Spleen (tissue), 11 donors: ENCODE measurements around the gene STRBP. TPM values are rescaled to one million over a fixed set of nuclear protein-coding genes. Genes with fewer than 3 reads are reported as not detected.

Source experiments
- DNase-seq: peaks from one replicate; pipeline ENCODE4 v3.0.0-alpha.2; 2020
- H3K27ac ChIP-seq, 8 donors: fragments of 200-600 bp; sonication (generic) in 7 of 8; 1 replicate in 4 of 8; 2 replicates in 4 of 8; pipeline versions ENCODE4 v1.5.0 to v1.8.0; 2016 to 2021; ENCODE audit warnings: inconsistent platforms in 4 of 8, mild to moderate bottlenecking in 4 of 8, moderate library complexity in 1 of 8
- H3K27me3 ChIP-seq, 7 donors: fragments of 200-600 bp; sonication (generic) in 6 of 7; replicated peaks in 1 of 7; 1 replicate in 4 of 7; 2 replicates in 3 of 7; pipeline versions ENCODE4 v1.5.0 to v1.8.0; 2016 to 2021; ENCODE audit warnings: inconsistent platforms in 3 of 7, mild to moderate bottlenecking in 1 of 7
- H3K36me3 ChIP-seq, 6 donors: fragments of 200-600 bp; sonication (generic) in 5 of 6; 1 replicate in 4 of 6; 2 replicates in 2 of 6; pipeline versions ENCODE4 v1.5.0 to v1.8.0; 2016 to 2021; ENCODE audit warnings: inconsistent platforms in 2 of 6
- H3K4me1 ChIP-seq, 6 donors: fragments of 200-600 bp; sonication (generic) in 5 of 6; 1 replicate in 3 of 6; 2 replicates in 3 of 6; pipeline versions ENCODE4 v1.5.0 to v1.8.0; 2016 to 2021; ENCODE audit warnings: inconsistent platforms in 3 of 6
- H3K4me3 ChIP-seq, 8 donors: fragments of 200-600 bp; sonication (generic) in 7 of 8; 1 replicate in 4 of 8; 2 replicates in 4 of 8; pipeline versions ENCODE4 v1.5.0 to v1.8.0; 2016 to 2021; ENCODE audit warnings: inconsistent platforms in 4 of 8, mild to moderate bottlenecking in 4 of 8, moderate library complexity in 2 of 8
- H3K9me3 ChIP-seq, 8 donors: fragments of 200-600 bp; sonication (generic) in 7 of 8; 1 replicate in 4 of 8; 2 replicates in 4 of 8; pipeline versions ENCODE4 v1.5.0 to v1.8.0; 2016 to 2021; ENCODE audit warnings: inconsistent platforms in 4 of 8
- CTCF ChIP-seq, 11 experiments: fragments of 200-600 bp in 7 of 11; fragments of 450-650 bp in 4 of 11; sonication (generic) in 4 of 11; IDR thresholded peaks in 8 of 11; conservative IDR thresholded peaks in 3 of 11; 1 replicate in 7 of 11; 2 replicates in 4 of 11; pipeline versions ENCODE4 v1.4.0 to v1.8.0; 2016 to 2021; ENCODE audit warnings: antibody characterized with exemption in 11 of 11, inconsistent platforms in 4 of 11, mild to moderate bottlenecking in 1 of 11
- POLR2A ChIP-seq, 3 donors: fragments of 450-650 bp; IDR thresholded peaks; one replicate each; pipeline ENCODE4 v1.5.1; 2017; ENCODE audit warnings: antibody characterized with exemption in 3 of 3, mild to moderate bottlenecking in 1 of 3
- POLR2AphosphoS5 ChIP-seq, 3 donors: sonication (generic); formaldehyde crosslinking; IDR thresholded peaks; one replicate each; pipeline ENCODE4 v1.5.1; 2017; ENCODE audit warnings: antibody characterized with exemption in 3 of 3
- WGBS, 5 donors: extraction: QIAGEN DNeasy Blood & Tissue Kit in 3 of 5; methylation state at CpG; one replicate each; pipeline versions ENCODE4 v1.1.5 to v1.1.7; 2013 to 2018; 5-methylcytosine and 5-hydroxymethylcytosine counted together
- intact Hi-C: fragments of 100-400 bp; cut with DNase I; formaldehyde crosslinking; loops from one replicate; pipeline ENCODE4 v1.15.0; 2023; ENCODE audit warnings: low total_unique reads
- polyA plus RNA-seq, 3 donors: library from polyadenylated mRNA; stranded (reverse); fragments of 200-250 nt; gene quantifications; one replicate each; pipeline ENCODE4 v1.2.1, GENCODE V29; 2013
- total RNA-seq, 7 donors: library from RNA; depleted of rRNA in 3 of 7; stranded (reverse); fragments of >200 nt in 3 of 7; fragmentation: NEBNext Ultra II Directional in 4 of 7; extraction: Animal tissue kit (Norgen Biotek cat#: 25700) in 4 of 7; gene quantifications; one replicate each; pipeline versions ENCODE4 v1.1.0 to v1.2.1, GENCODE V29; 2016 to 2021
- donor health status: healthy with polysubstance abuse.
- donor health status: DM: no; HTN: no; CAD: no; lungs with moderate emphysema.
- donor health status: DM: no; HTN: no; CAD: no.
- donor health status: Bipolar disorder and iron deficiency.
- donor health status: healthy.
- donor health status: DM: no; HTN: no; CAD: no.
- donor health status: DM: yes; HTN: yes; CAD: no.

The STRBP gene
- total and polyA plus RNA-seq, 10 donors = 23.8 to 57.1 (median 36.7) TPM

GRCh38 chr9:123300554-123300953, 32.2 kb upstream of the STRBP start:
- H3K4me1 ChIP-seq = peaks cover 0 to 37% (median 9%) of the 10 kb centered on the region in 6 donors
- intact Hi-C loops = no loop called here
- TF ChIP-seq POLR2A (IDR thresholded peaks at IDR 0.05) (no peak), CTCF (IDR thresholded peaks at IDR 0.05 in 8 of 11, conservative IDR thresholded peaks at IDR 0.05 in 3 of 11) (no peak), POLR2AphosphoS5 (IDR thresholded peaks at IDR 0.05) (no peak)
- no peak overlapping the region for H3K4me3 ChIP-seq
- WGBS, 5 donors = 74 to 100% (median 78%) methylated on average over 2 to 3 of the region's 3 CpGs
- no peak overlapping the region for H3K27ac ChIP-seq
- DNase-seq = no peak
- H3K36me3 ChIP-seq = no peaks in the 10 kb centered on the region
- H3K27me3 ChIP-seq = no peaks in the 10 kb centered on the region
- H3K9me3 ChIP-seq = no peaks in the 10 kb centered on the region

- intact Hi-C loops = no loop called here
- Histone ChIP-seq H3K27ac (no peak overlapping the region), H3K36me3 (no peaks in the 10 kb centered on the region), H3K4me1 (peaks cover 0 to 28% (median 6%) of the 10 kb centered on the region in 6 donors), H3K9me3 (no peaks in the 10 kb centered on the region), H3K27me3 (no peaks in the 10 kb centered on the region), H3K4me3 (no peak overlapping the region)
- WGBS, 5 donors = 72 to 85% (median 81%) methylated on average over 10 of the region's 10 CpGs
- TF ChIP-seq POLR2A (IDR thresholded peaks at IDR 0.05) = no peak
- TF ChIP-seq CTCF (IDR thresholded peaks at IDR 0.05 in 8 of 11, conservative IDR thresholded peaks at IDR 0.05 in 3 of 11) = no peak
- TF ChIP-seq POLR2AphosphoS5 (IDR thresholded peaks at IDR 0.05) = no peak
- no peak for DNase-seq
Measured at GRCh38 chr9:123299558-123300126, 31.3 kb upstream of the STRBP start.

- TF ChIP-seq POLR2A (IDR thresholded peaks at IDR 0.05) = no peak
- no peak for TF ChIP-seq POLR2AphosphoS5 (IDR thresholded peaks at IDR 0.05)
- TF ChIP-seq CTCF (IDR thresholded peaks at IDR 0.05 in 8 of 11, conservative IDR thresholded peaks at IDR 0.05 in 3 of 11) = no peak
- H3K27me3 ChIP-seq = peaks cover 0 to 12% (median 0%) of the 10 kb centered on the region in 7 donors
- no peaks in the 10 kb centered on the region for H3K36me3 ChIP-seq
- intact Hi-C loops = no loop called here
- H3K4me3 ChIP-seq = no peak overlapping the region
- DNase-seq = no peak
- no peak overlapping the region for H3K27ac ChIP-seq
- H3K9me3 ChIP-seq = no peaks in the 10 kb centered on the region
- H3K4me1 ChIP-seq = peaks cover 0 to 7% (median 0%) of the 10 kb centered on the region in 6 donors
Measured at GRCh38 chr9:123296174-123296573, 27.8 kb upstream of the STRBP start.

GRCh38 chr9:123291736-123292135, 23.4 kb upstream of the STRBP start:
- TF ChIP-seq CTCF (IDR thresholded peaks at IDR 0.05 in 8 of 11, conservative IDR thresholded peaks at IDR 0.05 in 3 of 11) (no peak), POLR2A (IDR thresholded peaks at IDR 0.05) (no peak), POLR2AphosphoS5 (IDR thresholded peaks at IDR 0.05) (no peak)

More at GRCh38 chr9:123291736-123292135, 23.4 kb upstream of the STRBP start:
- Histone ChIP-seq H3K36me3 (no peaks in the 10 kb centered on the region), H3K4me3 (no peak overlapping the region), H3K27ac (no peak overlapping the region), H3K27me3 (peaks cover 0 to 14% (median 0%) of the 10 kb centered on the region in 7 donors), H3K4me1 (no peaks in the 10 kb centered on the region), H3K9me3 (no peaks in the 10 kb centered on the region)
- intact Hi-C loops = no loop called here
- DNase-seq = no peak
- 84 to 88% (median 87%) methylated on average over 4 of the region's 4 CpGs for WGBS, 5 donors
